ENCODE data around the gene ODC1.

The ODC1 gene

DNA sequence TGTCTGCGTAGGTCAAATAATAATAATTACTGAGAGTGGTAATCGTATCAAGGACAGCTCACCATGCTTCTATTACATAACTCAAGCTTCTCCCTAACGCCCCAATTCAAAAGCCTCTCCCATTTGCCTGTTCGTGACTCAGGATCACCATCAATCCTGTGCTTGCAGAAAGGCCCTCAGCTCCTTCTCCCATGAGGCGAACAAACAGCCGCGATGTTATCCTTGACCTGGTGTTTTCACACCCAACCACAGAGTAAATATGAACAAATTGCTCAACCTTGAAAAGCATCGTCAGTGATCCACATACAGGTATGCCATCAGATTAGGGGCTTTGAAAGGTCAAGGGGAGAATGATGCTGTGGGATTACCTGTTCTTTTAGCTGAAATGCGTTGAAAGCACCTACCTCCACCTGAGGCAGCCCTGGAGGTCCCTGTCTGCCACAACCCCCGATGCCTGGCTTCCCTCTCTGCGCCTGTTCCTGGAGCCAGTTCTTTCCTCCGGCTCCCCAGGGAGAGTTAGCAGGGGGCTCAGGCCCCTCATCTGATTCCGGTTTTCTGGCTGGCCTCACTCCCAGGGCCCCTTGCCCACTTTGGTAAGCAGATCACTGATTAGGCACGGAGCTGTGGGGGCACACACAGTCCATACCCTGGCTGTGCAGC is 39.1 kb upstream of the ODC1 start:
- Histone ChIP-seq H3K4me2 (ENCODE audit: low read depth, low read length, poor library complexity, severe bottlenecking) (no peak overlapping the region), H3K9ac (ENCODE audit: low read length) (no peak overlapping the region), H3K27ac (ENCODE audit: low read depth, low read length) (no peak overlapping the region), H2AFZ (ENCODE audit: low read depth, low read length, severe bottlenecking) (no peak overlapping the region), H3K9me3 (ENCODE audit: insufficient read depth, low read length) (no peaks in the 10 kb centered on the region), H3F3A (ENCODE audit: insufficient read depth) (no peaks in the 10 kb centered on the region), H3K36me3 (ENCODE audit: low read length) (no peaks in the 10 kb centered on the region), H3K4me3 (ENCODE audit: insufficient read depth, low read length, poor library complexity, severe bottlenecking) (no peak overlapping the region), H3K9me2 (replicated peaks; ENCODE audit: insufficient read depth, low read length) (no peaks in the 10 kb centered on the region), H4K20me1 (ENCODE audit: low read depth, low read length) (no peaks in the 10 kb centered on the region), H3K79me2 (ENCODE audit: insufficient read depth, low read length) (no peaks in the 10 kb centered on the region), H3K27me3 (ENCODE audit: low read length) (no peaks in the 10 kb centered on the region; the same call in 1 of the 2 replicates)
- TF ChIP-seq, protein P1, sequence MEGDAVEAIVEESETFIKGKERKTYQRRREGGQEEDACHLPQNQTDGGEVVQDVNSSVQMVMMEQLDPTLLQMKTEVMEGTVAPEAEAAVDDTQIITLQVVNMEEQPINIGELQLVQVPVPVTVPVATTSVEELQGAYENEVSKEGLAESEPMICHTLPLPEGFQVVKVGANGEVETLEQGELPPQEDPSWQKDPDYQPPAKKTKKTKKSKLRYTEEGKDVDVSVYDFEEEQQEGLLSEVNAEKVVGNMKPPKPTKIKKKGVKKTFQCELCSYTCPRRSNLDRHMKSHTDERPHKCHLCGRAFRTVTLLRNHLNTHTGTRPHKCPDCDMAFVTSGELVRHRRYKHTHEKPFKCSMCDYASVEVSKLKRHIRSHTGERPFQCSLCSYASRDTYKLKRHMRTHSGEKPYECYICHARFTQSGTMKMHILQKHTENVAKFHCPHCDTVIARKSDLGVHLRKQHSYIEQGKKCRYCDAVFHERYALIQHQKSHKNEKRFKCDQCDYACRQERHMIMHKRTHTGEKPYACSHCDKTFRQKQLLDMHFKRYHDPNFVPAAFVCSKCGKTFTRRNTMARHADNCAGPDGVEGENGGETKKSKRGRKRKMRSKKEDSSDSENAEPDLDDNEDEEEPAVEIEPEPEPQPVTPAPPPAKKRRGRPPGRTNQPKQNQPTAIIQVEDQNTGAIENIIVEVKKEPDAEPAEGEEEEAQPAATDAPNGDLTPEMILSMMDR (IDR thresholded peaks at IDR 0.05; ENCODE audit: insufficient read depth, low read length, poor library complexity, severe bottlenecking) = no peak
- no peak for TF ChIP-seq EZH2phosphoT487 (conservative IDR thresholded peaks at IDR 0.05; ENCODE audit: low read length)

DNA sequence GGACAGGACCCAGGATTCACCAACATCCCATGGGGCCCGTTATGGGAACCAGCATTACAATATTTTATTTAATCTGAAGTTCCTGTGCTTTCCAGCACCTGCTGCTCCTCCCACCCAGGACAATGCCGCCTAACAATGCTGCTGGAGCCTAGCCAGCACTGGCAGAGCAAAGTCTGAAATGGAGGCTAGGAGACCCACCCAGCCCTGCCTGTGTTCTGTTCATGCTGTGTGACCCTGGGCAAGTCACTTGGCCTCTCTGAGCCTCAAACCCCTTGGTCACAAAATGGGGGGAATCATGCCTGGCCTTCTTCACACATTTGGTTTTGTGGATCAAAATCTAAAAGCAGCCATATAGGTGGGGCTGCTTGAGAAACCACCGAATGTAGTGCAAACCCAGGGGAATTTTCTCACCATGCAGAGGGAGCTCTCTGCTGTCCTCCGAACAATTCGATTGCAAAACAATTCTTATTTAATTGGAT is 38.5 kb upstream of the ODC1 start:
- no peaks in the 10 kb centered on the region for H3K9me2 ChIP-seq (replicated peaks; ENCODE audit: insufficient read depth, low read length)
- no peaks in the 10 kb centered on the region for H3K79me2 ChIP-seq (ENCODE audit: insufficient read depth, low read length)
- no peaks in the 10 kb centered on the region; the same call in 1 of the 2 replicates for H3K27me3 ChIP-seq (ENCODE audit: low read length)
- H4K20me1 ChIP-seq (ENCODE audit: low read depth, low read length) = no peaks in the 10 kb centered on the region
- H3K27ac ChIP-seq (ENCODE audit: low read depth, low read length) = no peak overlapping the region
- H2AFZ ChIP-seq (ENCODE audit: low read depth, low read length, severe bottlenecking) = no peak overlapping the region
- H3K4me3 ChIP-seq (ENCODE audit: insufficient read depth, low read length, poor library complexity, severe bottlenecking) = no peak overlapping the region
- H3K36me3 ChIP-seq (ENCODE audit: low read length) = no peaks in the 10 kb centered on the region
- TF ChIP-seq, protein P1 (IDR thresholded peaks at IDR 0.05; ENCODE audit: insufficient read depth, low read length, poor library complexity, severe bottlenecking) = no peak
- no peak for TF ChIP-seq EZH2phosphoT487 (conservative IDR thresholded peaks at IDR 0.05; ENCODE audit: low read length)
- no peaks in the 10 kb centered on the region for H3K9me3 ChIP-seq (ENCODE audit: insufficient read depth, low read length)
- no peak overlapping the region for H3K9ac ChIP-seq (ENCODE audit: low read length)
- no peaks in the 10 kb centered on the region for H3F3A ChIP-seq (ENCODE audit: insufficient read depth)
- no peak overlapping the region for H3K4me2 ChIP-seq (ENCODE audit: low read depth, low read length, poor library complexity, severe bottlenecking)

- H3K9me2 ChIP-seq (replicated peaks; ENCODE audit: insufficient read depth, low read length) = no peaks in the 10 kb centered on the region
- H3K4me2 ChIP-seq (ENCODE audit: low read depth, low read length, poor library complexity, severe bottlenecking) = no peak overlapping the region
- H3K9me3 ChIP-seq (ENCODE audit: insufficient read depth, low read length) = no peaks in the 10 kb centered on the region
- H3K27me3 ChIP-seq (ENCODE audit: low read length) = no peaks in the 10 kb centered on the region
- no peak overlapping the region for H3K9ac ChIP-seq (ENCODE audit: low read length)
- no peaks in the 10 kb centered on the region for H4K20me1 ChIP-seq (ENCODE audit: low read depth, low read length)
- H3K36me3 ChIP-seq (ENCODE audit: low read length) = no peaks in the 10 kb centered on the region
- no peak overlapping the region for H2AFZ ChIP-seq (ENCODE audit: low read depth, low read length, severe bottlenecking)
- TF ChIP-seq, protein P1 (IDR thresholded peaks at IDR 0.05; ENCODE audit: insufficient read depth, low read length, poor library complexity, severe bottlenecking) = no peak
- TF ChIP-seq EZH2phosphoT487 (conservative IDR thresholded peaks at IDR 0.05; ENCODE audit: low read length) = no peak
- H3K79me2 ChIP-seq (ENCODE audit: insufficient read depth, low read length) = no peaks in the 10 kb centered on the region
- no peak overlapping the region for H3K4me3 ChIP-seq (ENCODE audit: insufficient read depth, low read length, poor library complexity, severe bottlenecking)
- H3F3A ChIP-seq (ENCODE audit: insufficient read depth) = no peaks in the 10 kb centered on the region
- no peak overlapping the region for H3K27ac ChIP-seq (ENCODE audit: low read depth, low read length)
These were observed 38.0 kb upstream of the ODC1 start for GRCh38 chr2:10486091-10486490.

Data from SU-DHL-6 (cell line).